ENCODE measurements around the gene DCX.
A peak's percentile ranks its signal among the peaks of the same experiment; 100 is the strongest.
"Not testable (repeated sequence)": the region's sequence is repeated elsewhere in the genome, so short reads cannot be mapped to it uniquely, and the experiment has no call there.

Gene DCX

GRCh38 chrX:111372086-111372485 is 39.9 kb downstream of the DCX start:
- peak in 1 of 56 donors; percentile 1 for DNase-seq

GRCh38 chrX:111365770-111366325 is 46.1 kb downstream of the DCX start:
- no peak for DNase-seq

GRCh38 chrX:111363741-111364140 is 48.3 kb downstream of the DCX start:
- DNase-seq: no peak

GRCh38 chrX:111361751-111362150 is 50.2 kb downstream of the DCX start:
- no peak for DNase-seq

GRCh38 chrX:111360839-111361238 is 51.2 kb downstream of the DCX start:
- DNase-seq: no peak

GRCh38 chrX:111355523-111356115 is 56.4 kb downstream of the DCX start:
- no peak for DNase-seq

- DNase-seq: no peak
Observed at GRCh38 chrX:111354496-111354895, 57.5 kb downstream of the DCX start.

GRCh38 chrX:111353793-111354192 is 58.2 kb downstream of the DCX start:
- DNase-seq: no peak

- DNase-seq: peak in 3 of 56 donors; percentile 1 to 3 (median 2)
Observed at GRCh38 chrX:111352424-111352823, 59.6 kb downstream of the DCX start.

- DNase-seq: no peak
Observed at GRCh38 chrX:111349934-111350333, 62.1 kb downstream of the DCX start.

GRCh38 chrX:111349101-111349500 is 62.9 kb downstream of the DCX start:
- no peak for DNase-seq

- DNase-seq: peak in 1 of 56 donors; percentile 1
Observed at GRCh38 chrX:111348429-111348828, 63.6 kb downstream of the DCX start.

- DNase-seq: not testable (repeated sequence)
Observed at GRCh38 chrX:111346150-111346549, 65.8 kb downstream of the DCX start.

GRCh38 chrX:111340054-111340453 is 71.9 kb downstream of the DCX start:
- DNase-seq: no peak

GRCh38 chrX:111339212-111339611 is 72.8 kb downstream of the DCX start:
- no peak for DNase-seq

- DNase-seq: no peak
Observed at GRCh38 chrX:111338095-111338698, 73.8 kb downstream of the DCX start.

GRCh38 chrX:111337067-111337637 is 74.8 kb downstream of the DCX start:
- DNase-seq: no peak

GRCh38 chrX:111336141-111336540 is 75.9 kb downstream of the DCX start:
- no peak for DNase-seq

- DNase-seq: no peak
Observed at GRCh38 chrX:111329370-111329769, 82.6 kb downstream of the DCX start.

- DNase-seq: no peak
Observed at GRCh38 chrX:111328858-111329257, 83.1 kb downstream of the DCX start.

GRCh38 chrX:111322231-111322855 is 89.6 kb downstream of the DCX start:
- no peak for DNase-seq

GRCh38 chrX:111319451-111319850 is 92.5 kb downstream of the DCX start:
- DNase-seq: no peak

Data from amygdala (tissue), 56 donors.